A673 (cell line): ENCODE data around the gene ZNF460. TPM values are rescaled to one million over a fixed set of nuclear protein-coding genes. Genes with fewer than 3 reads are reported as not detected.

ENCODE experiments used
- BruUV-seq: library from RNA; stranded (reverse); fragments of 400-500 nt; replicated peaks from 2 replicates; lab custom pipeline; 2021; lab: Mats Ljungman, UMichigan
- CTCF ChIA-PET: fragments of 300-600 bp; sonication (Branson Sonifier 250); formaldehyde crosslinking; loops from one replicate; lab custom pipeline; 2022; ENCODE audit warnings: antibody characterized with exemption; lab: Charles Lee
- POLR2A ChIA-PET: fragments of 300-600 bp; sonication (Branson Sonifier 250); formaldehyde crosslinking; loops from one replicate; lab custom pipeline; 2022; ENCODE audit warnings: antibody characterized with exemption; ENCODE audit not compliant: low non-redundant PET; lab: Charles Lee
- DNase-seq: peaks from one replicate; pipeline ENCODE4 v3.0.0-alpha.2; 2015; ENCODE audit warnings: low spot score
- H3K27ac ChIP-seq: fragments of 200-600 bp; sonication (generic); 2 replicates; pipeline ENCODE4 v1.5.1; 2016; ENCODE audit warnings: mixed run types, low read depth, mild to moderate bottlenecking, mixed read lengths, antibody characterized with exemption, low read length; ENCODE audit not compliant: poor library complexity, severe bottlenecking
- H3K27me3 ChIP-seq: fragments of 200-600 bp; sonication (generic); replicated peaks from 2 replicates; pipeline ENCODE4 v1.6.1; 2017; ENCODE audit warnings: mixed run types, low read depth, mild to moderate bottlenecking, mixed read lengths, antibody characterized with exemption, low read length; ENCODE audit not compliant: insufficient read depth, poor library complexity
- H3K36me3 ChIP-seq: fragments of 200-600 bp; sonication (generic); 2 replicates; pipeline ENCODE4 v1.6.1; 2016; ENCODE audit warnings: mixed run types, mild to moderate bottlenecking, mixed read lengths, antibody characterized with exemption, low read length; ENCODE audit not compliant: insufficient read depth, poor library complexity, severe bottlenecking
- H3K4me1 ChIP-seq: fragments of 200-600 bp; sonication (generic); 2 replicates; pipeline ENCODE4 v1.6.1; 2017; ENCODE audit warnings: mixed run types, mild to moderate bottlenecking, mixed read lengths, antibody characterized with exemption, low read length; ENCODE audit not compliant: insufficient read depth, poor library complexity, severe bottlenecking
- H3K4me3 ChIP-seq: fragments of 200-600 bp; sonication (generic); 2 replicates; pipeline ENCODE4 v1.5.1; 2016; ENCODE audit warnings: low read depth, mixed run types, mild to moderate bottlenecking, mixed read lengths, low read length; ENCODE audit not compliant: poor library complexity, severe bottlenecking
- H3K9me3 ChIP-seq: fragments of 200-600 bp; sonication (generic); 2 replicates; pipeline ENCODE4 v1.6.1; 2016; ENCODE audit warnings: mixed run types, low read depth, mild to moderate bottlenecking, mixed read lengths, antibody characterized with exemption, low read length; ENCODE audit not compliant: poor library complexity, severe bottlenecking
- EZH2 ChIP-seq: fragments of 200-600 bp; sonication (generic); IDR thresholded peaks from 2 replicates; pipeline ENCODE4 v1.6.1; 2017; ENCODE audit warnings: borderline replicate concordance, low read depth, mild to moderate bottlenecking, mixed read lengths, antibody characterized with exemption, low read length; ENCODE audit not compliant: poor library complexity, severe bottlenecking
- intact Hi-C: fragments of 100-400 bp; cut with micrococcal nuclease; formaldehyde crosslinking; loops from one replicate; pipeline ENCODE4 v1.10.0; 2022; ENCODE audit not compliant: unreplicated experiment
- total RNA-seq: library from RNA; stranded (reverse); gene quantifications from 2 replicates; pipeline ENCODE4 v1.2.3, GENCODE V29; 2021
- TF ChIP-seq, protein P1 (sequence below): fragments of 300-800, 200-600 bp; sonication (generic); conservative IDR thresholded peaks from 2 replicates; pipeline ENCODE4 v1.5.1; 2017; ENCODE audit warnings: low read depth, mild to moderate bottlenecking, antibody characterized with exemption, low read length, moderate library complexity, mixed read lengths

Gene ZNF460
- total RNA-seq, 1 experiment from 2014 or later = 58.4 TPM

DNA sequence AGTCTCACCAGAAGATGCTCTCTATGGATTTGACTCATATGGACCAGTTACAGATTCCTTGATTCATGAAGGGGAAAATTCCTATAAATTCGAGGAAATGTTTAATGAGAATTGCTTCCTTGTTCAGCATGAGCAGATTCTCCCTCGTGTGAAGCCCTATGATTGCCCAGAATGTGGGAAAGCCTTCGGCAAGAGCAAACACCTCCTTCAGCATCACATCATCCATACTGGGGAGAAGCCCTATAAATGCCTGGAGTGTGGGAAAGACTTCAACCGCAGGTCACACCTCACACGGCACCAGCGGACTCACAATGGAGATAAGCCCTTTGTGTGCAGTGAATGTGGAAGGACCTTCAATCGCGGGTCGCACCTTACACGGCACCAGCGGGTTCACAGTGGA lies 10.7 kb downstream of the ZNF460 start:
- BruUV-seq = no TSS peak
- DNase-seq = no peak
- Histone ChIP-seq H3K27me3 (no peaks in the 10 kb centered on the region), H3K36me3 (peaks cover 99% of the 10 kb centered on the region), H3K9me3 (peaks cover 47% of the 10 kb centered on the region), H3K4me1 (no peaks in the 10 kb centered on the region), H3K4me3 (no peak overlapping the region), H3K27ac (no peak overlapping the region)
- TF ChIP-seq EZH2 = no peak
- TF ChIP-seq, protein P1, sequence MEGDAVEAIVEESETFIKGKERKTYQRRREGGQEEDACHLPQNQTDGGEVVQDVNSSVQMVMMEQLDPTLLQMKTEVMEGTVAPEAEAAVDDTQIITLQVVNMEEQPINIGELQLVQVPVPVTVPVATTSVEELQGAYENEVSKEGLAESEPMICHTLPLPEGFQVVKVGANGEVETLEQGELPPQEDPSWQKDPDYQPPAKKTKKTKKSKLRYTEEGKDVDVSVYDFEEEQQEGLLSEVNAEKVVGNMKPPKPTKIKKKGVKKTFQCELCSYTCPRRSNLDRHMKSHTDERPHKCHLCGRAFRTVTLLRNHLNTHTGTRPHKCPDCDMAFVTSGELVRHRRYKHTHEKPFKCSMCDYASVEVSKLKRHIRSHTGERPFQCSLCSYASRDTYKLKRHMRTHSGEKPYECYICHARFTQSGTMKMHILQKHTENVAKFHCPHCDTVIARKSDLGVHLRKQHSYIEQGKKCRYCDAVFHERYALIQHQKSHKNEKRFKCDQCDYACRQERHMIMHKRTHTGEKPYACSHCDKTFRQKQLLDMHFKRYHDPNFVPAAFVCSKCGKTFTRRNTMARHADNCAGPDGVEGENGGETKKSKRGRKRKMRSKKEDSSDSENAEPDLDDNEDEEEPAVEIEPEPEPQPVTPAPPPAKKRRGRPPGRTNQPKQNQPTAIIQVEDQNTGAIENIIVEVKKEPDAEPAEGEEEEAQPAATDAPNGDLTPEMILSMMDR = no peak
- intact Hi-C loops = no loop called here
- ChIA-PET POLR2A (no interaction called here), CTCF (no interaction called here)

DNA sequence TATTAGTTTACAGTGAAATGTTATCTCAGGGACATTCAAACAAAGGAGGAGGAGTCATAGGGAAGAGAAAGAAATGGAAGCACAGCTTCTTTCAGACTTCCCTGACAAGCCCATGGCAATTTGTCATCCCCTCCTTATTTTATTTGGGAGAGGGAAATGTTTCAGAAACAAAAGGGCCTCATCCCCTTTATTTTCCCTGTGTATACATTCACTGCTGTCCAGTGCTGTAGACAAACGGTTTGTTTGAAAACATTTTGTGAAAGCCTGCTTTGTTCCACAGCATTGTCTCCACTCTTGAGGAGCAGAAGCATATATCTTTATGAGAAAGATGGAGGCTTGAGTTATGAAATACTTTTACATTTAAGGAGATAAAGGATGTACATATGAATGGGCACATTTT lies 12.3 kb downstream of the ZNF460 start:
- intact Hi-C loops = no loop called here
- Histone ChIP-seq H3K36me3 (peaks cover 84% of the 10 kb centered on the region), H3K4me1 (no peaks in the 10 kb centered on the region), H3K27ac (no peak overlapping the region), H3K27me3 (no peaks in the 10 kb centered on the region), H3K4me3 (no peak overlapping the region), H3K9me3 (peaks cover 47% of the 10 kb centered on the region)
- no TSS peak for BruUV-seq
- POLR2A ChIA-PET = no interaction called here
- CTCF ChIA-PET = no interaction called here
- TF ChIP-seq, protein P1 = no peak
- no peak for TF ChIP-seq EZH2
- DNase-seq = no peak

DNA sequence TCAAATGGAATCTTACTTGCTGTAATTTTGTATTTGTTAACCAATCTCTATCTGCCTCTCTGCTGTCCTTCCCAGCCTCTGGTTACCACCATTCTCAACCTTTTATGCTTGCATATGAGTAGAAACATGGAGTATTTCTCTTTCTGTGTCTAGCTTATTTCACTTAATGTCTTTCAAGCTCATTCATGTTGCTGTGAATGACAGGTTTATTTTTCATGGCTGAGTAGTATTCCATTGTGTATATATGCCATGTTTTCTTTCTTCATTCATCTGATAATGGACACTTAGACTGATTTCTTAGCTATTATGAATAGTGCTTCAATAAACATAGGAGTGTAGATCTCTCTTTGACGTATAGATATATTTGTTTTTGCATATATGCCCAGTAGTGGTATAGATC lies 13.4 kb downstream of the ZNF460 start:
- Histone ChIP-seq H3K4me3 (no peak overlapping the region), H3K36me3 (peaks cover 84% of the 10 kb centered on the region), H3K27me3 (no peaks in the 10 kb centered on the region), H3K27ac (no peak overlapping the region), H3K4me1 (no peaks in the 10 kb centered on the region), H3K9me3 (peaks cover 47% of the 10 kb centered on the region)
- intact Hi-C loops = no loop called here
- CTCF ChIA-PET = no interaction called here
- TF ChIP-seq, protein P1 = no peak
- TF ChIP-seq EZH2 = no peak
- no peak for DNase-seq
- BruUV-seq = no TSS peak
- POLR2A ChIA-PET = interaction anchor here (0.6 kb wide), 1 partner anchor 47 kb away, joined by 3 read pairs; no protein-coding TSS in a partner anchor
